Measurements from ENCODE around the gene TRPV3.

TRPV3 gene

GRCh38 chr17:3546521-3546920, 11.1 kb downstream of the TRPV3 start:
- no peak for TF ChIP-seq CTCF (IDR thresholded peaks at IDR 0.05; ENCODE audit: borderline replicate concordance, insufficient read depth, low read depth, low read length)
- H3K4me3 ChIP-seq (ENCODE audit: low read depth, low read length) = no peak overlapping the region

- TF ChIP-seq CTCF (IDR thresholded peaks at IDR 0.05; ENCODE audit: borderline replicate concordance, insufficient read depth, low read depth, low read length) = no peak
- no peak overlapping the region for H3K4me3 ChIP-seq (ENCODE audit: low read depth, low read length)
These were observed 12.5 kb downstream of the TRPV3 start for GRCh38 chr17:3545151-3545550.

- no peak overlapping the region for H3K4me3 ChIP-seq (ENCODE audit: low read depth, low read length)
- no peak for TF ChIP-seq CTCF (IDR thresholded peaks at IDR 0.05; ENCODE audit: borderline replicate concordance, insufficient read depth, low read depth, low read length)
These were observed 13.2 kb downstream of the TRPV3 start for GRCh38 chr17:3544365-3544764.

- TF ChIP-seq CTCF (IDR thresholded peaks at IDR 0.05; ENCODE audit: borderline replicate concordance, insufficient read depth, low read depth, low read length) = no peak
- H3K4me3 ChIP-seq (ENCODE audit: low read depth, low read length) = no peak overlapping the region
These were observed 14.2 kb downstream of the TRPV3 start for GRCh38 chr17:3543453-3543852.

- no peak for TF ChIP-seq CTCF (IDR thresholded peaks at IDR 0.05; ENCODE audit: borderline replicate concordance, insufficient read depth, low read depth, low read length)
- H3K4me3 ChIP-seq (ENCODE audit: low read depth, low read length) = no peak overlapping the region
These were observed 15.1 kb downstream of the TRPV3 start for GRCh38 chr17:3542410-3543088.

- H3K4me3 ChIP-seq (ENCODE audit: low read depth, low read length) = no peak overlapping the region
- no peak for TF ChIP-seq CTCF (IDR thresholded peaks at IDR 0.05; ENCODE audit: borderline replicate concordance, insufficient read depth, low read depth, low read length)
These were observed 17.6 kb downstream of the TRPV3 start for GRCh38 chr17:3539881-3540540.

- H3K4me3 ChIP-seq (ENCODE audit: low read depth, low read length) = no peak overlapping the region
- no peak for TF ChIP-seq CTCF (IDR thresholded peaks at IDR 0.05; ENCODE audit: borderline replicate concordance, insufficient read depth, low read depth, low read length)
These were observed 20.9 kb downstream of the TRPV3 start for GRCh38 chr17:3536716-3537115.

Data from GM12875 (cell line).